Lower leg skin (tissue), 3 donors: ENCODE measurements around the gene REEP1.

Experiments used
- POLR2A ChIP-seq, 2 donors: fragments of 450-650 bp; IDR thresholded peaks; one replicate each; pipeline ENCODE4 v1.6.1; 2016 to 2017; ENCODE audit warnings: antibody characterized with exemption in 2 of 2, mild to moderate bottlenecking in 1 of 2, moderate library complexity in 1 of 2
- TF ChIP-seq, protein P1 (sequence below), 3 donors: fragments of 450-650 bp; IDR thresholded peaks; one replicate each; pipeline ENCODE4 v1.5.1; 2016; ENCODE audit warnings: antibody characterized with exemption in 3 of 3, mild to moderate bottlenecking in 3 of 3, moderate library complexity in 2 of 3

DNA sequence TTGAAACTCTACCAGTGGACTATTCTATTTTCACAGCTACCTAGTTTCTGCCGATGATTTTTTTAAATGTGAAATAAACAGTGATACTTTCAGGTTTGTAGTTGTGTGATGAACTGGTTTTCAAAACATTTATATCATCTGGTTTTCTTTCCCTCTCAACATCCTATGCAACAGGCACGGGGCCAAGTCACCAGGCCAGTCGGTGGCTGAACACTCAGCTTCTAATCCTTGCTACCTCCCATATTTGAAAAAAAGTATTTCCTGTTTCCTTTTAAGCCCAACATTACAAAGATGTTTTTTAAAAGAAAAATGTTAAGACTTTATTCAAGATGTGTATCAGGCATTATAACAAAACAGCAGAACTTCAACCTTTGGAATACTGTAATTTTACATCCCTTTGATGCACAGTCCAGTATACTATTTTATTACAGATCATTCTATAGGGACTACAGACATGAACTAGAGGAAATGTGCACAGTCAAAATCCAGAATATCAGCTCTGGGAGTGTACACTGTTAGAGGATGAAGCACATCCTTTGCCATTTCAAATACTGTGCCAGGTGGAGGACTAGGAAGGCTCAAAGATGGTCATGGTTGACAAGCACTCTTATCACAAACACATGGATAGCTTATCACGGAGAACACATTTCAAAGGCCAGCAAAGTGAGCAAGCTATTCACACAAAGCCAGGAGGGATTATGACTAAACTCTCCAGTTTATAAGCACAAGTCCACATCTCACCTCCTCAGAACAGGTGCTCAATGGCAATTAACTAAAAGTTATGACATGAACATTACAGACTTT lies 123.5 kb downstream of the REEP1 start:
- no peak for TF ChIP-seq POLR2A (IDR thresholded peaks at IDR 0.05)
- TF ChIP-seq, protein P1, sequence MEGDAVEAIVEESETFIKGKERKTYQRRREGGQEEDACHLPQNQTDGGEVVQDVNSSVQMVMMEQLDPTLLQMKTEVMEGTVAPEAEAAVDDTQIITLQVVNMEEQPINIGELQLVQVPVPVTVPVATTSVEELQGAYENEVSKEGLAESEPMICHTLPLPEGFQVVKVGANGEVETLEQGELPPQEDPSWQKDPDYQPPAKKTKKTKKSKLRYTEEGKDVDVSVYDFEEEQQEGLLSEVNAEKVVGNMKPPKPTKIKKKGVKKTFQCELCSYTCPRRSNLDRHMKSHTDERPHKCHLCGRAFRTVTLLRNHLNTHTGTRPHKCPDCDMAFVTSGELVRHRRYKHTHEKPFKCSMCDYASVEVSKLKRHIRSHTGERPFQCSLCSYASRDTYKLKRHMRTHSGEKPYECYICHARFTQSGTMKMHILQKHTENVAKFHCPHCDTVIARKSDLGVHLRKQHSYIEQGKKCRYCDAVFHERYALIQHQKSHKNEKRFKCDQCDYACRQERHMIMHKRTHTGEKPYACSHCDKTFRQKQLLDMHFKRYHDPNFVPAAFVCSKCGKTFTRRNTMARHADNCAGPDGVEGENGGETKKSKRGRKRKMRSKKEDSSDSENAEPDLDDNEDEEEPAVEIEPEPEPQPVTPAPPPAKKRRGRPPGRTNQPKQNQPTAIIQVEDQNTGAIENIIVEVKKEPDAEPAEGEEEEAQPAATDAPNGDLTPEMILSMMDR (IDR thresholded peaks at IDR 0.05), result no peak
